ENCODE results near the gene IGFL2. TPM values are rescaled to one million over a fixed set of nuclear protein-coding genes. Genes with fewer than 3 reads are reported as not detected.
"Not testable (repeated sequence)": the region's sequence is repeated elsewhere in the genome, so short reads cannot be mapped to it uniquely, and the experiment has no call there.

The IGFL2 gene
- total RNA-seq, 1 experiment from 2014 or later = not detected

- DNase-seq (ENCODE audit: low read depth) = no peak
Measured at GRCh38 chr19:46142294-46142693, 5.7 kb upstream of the IGFL2 start.

- no peak for DNase-seq (ENCODE audit: low read depth)
Measured at GRCh38 chr19:46144756-46145155, 3.3 kb upstream of the IGFL2 start.

- no peak for DNase-seq (ENCODE audit: low read depth)
Measured at GRCh38 chr19:46147166-46147740, 785 bp upstream of the IGFL2 start.

GRCh38 chr19:46150606-46151005 is 2.6 kb downstream of the IGFL2 start:
- DNase-seq (ENCODE audit: low read depth) = no peak

GRCh38 chr19:46155237-46155636 is 7.2 kb downstream of the IGFL2 start:
- no peak for DNase-seq (ENCODE audit: low read depth)

DNA sequence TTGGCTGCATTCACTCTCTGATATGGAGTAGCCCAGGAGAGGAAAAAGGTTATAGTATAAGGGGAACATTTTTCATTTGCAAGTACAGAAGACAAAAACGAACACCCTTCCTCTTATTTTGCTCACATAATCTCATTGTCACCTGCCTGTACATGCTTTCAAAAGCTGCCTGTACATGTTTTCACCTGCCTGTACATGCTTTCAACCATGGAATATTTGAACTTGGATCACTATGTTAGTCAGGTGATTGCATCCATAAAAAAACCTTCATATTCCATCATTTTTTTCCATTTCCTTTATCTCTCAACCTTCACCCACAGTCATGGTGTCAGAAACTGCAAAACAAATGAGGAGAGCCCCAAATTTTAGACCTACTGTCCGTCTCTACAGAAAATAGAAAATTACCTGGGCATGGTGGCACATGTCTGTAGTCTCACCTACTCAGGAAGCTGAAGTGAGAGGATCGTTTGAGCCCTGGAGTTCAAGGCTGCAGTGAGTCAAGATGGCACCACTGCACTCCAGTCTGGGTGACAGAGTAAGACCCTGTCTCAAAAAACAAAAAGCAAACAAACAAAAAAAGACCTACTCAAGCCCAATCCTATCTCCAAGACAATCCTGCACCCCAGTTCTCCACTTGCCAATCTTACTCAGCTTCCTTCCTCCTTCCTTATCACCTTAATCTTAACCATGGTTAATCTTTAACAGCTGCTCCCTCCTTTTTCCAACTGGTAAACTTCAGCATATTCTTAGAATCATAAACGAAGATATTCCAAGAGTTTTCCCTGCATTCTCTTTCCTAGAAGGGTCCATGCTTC is 11.6 kb downstream of the IGFL2 start:
- DNase-seq (ENCODE audit: low read depth) = no peak

DNA sequence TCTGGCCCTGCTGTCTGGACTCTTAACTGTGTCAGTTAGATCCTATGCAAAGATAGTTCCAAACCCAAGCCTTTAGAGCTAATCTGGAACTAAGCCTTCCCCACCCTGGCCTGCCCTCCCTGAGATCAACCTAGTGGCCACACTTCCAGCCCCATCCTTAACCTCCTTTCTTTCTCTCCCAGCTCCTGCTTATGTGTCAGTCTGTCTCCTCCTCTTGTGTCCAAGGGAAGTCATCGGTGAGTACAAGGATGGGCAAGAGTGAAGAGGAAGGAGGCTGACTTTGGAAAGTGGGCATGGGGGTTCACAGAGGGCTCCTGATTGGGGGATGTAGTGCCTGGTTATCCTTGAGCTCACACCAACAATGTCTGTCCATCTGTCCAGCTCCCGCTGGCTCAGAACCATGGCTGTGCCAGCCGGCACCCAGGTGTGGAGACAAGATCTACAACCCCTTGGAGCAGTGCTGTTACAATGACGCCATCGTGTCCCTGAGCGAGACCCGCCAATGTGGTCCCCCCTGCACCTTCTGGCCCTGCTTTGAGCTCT is 12.3 kb downstream of the IGFL2 start:
- no peak for DNase-seq (ENCODE audit: low read depth)

GRCh38 chr19:46161642-46162257 is 13.7 kb downstream of the IGFL2 start:
- not testable (repeated sequence) for DNase-seq (ENCODE audit: low read depth)

DNA sequence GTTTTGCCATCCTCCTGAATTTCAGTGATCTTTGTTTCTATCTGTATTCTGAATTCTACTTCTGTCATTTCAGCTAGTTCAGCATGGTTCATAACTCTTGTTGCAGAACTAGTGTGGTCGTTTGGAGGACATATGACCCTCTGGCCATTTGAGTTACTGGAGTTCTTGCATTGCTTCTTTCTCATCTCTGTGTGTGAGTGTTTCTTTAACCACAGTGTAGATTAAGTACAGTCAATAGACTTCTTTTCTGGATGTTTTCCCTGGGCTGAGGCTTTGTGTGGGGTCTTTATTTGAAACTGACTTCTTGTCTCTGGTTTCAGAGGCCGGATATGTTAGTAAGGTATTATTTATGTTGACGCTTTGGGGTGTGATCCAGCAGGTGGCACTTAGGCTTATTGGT is 14.7 kb downstream of the IGFL2 start:
- no peak for DNase-seq (ENCODE audit: low read depth)

DNA sequence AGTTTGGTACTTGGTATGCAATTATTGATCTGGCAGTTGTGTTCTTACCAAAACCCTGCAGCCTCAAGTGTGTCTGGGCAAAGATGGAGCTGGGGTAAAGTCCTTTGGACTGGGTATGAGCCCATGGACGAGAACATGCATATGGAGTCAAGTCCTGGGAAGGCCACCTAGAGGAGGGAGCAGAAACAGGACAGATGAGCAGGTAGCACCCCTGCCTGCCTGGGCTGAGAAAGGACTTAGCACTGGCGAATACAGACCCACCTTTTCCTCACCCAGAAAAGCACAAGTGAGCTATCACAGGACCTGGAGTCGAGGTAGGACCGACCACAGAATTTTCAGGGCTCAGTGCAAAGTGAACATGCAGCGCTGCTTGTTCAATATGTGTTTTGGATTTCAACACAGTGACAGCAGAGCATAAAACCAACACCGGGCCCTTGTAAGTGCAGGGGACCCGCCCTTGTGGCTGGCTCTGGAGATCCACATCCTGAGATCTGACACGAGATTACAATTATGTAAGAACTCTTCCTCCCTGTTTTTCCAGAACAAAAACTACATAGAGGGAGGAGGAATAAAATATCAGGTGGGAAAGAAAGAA is 25.9 kb downstream of the IGFL2 start:
- no peak for DNase-seq (ENCODE audit: low read depth)

GRCh38 chr19:46176116-46176860 is 28.2 kb downstream of the IGFL2 start:
- DNase-seq (ENCODE audit: low read depth) = no peak

DNA sequence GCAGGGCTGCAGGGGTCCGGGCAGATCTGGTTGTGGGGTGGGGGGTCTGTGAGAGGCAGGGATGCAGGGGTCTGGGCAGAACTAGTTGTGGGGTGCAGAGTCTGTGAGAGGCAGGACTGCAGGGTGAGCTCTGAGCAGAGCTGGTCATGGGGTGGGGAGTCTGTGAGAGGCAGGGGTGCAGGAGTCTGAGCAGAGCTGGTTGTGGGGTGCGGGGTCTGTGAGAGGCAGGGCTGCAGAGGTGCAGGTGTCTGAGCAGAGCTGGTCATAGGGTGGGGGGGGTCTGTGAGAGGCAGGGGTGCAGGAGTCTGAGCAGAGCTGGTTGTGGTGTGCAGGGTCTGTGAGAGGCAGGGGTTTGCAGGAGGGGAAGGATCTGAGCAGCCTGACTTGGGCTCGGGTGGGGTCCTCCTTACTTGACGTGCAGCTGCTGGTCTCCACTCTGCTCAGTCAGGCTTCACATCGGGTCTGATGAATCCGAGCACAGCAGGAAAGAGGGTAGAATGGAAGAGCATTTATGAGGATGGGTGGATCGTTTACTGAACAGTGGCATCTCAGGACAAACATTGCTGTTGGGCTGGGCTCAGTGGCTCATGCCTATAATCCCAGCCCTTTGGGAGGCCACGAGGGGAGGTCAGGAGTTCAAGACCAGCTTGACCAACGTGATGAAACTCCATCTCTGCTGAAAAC is 31.2 kb downstream of the IGFL2 start:
- DNase-seq (ENCODE audit: low read depth) = no peak

DNA sequence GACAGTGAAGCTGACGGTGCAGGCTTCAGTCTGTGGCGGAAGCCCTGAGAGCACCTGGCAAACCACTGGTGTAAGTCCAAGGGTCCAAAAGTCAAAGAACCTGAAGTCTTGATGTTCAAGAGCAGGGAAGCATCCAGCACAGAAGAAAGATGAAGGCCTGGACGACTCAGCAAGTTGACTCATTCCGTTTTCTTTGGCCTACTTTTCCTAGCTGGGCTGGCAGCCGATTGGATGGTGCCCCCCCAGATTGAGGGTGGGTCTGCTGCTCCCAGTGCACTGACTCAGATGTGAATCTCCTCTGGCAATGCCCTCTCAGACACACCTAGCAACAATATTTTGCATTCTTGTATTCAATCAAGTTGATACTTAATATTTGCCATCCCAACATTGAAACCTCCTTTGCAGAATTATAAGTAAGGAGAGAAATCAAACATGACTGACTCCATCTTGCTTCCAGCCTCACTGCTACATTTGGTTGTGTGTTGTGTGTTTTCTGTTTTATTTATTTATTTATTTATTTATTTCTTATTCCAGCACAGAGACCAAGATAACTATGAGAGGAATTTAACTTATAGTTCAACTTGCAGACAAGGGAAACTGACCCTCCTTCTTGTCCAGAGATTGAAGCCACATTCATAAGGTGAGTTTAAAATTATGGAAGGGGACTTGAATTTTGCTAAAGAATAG is 32.8 kb downstream of the IGFL2 start:
- peak; percentile 75 for DNase-seq (ENCODE audit: low read depth)

DNA sequence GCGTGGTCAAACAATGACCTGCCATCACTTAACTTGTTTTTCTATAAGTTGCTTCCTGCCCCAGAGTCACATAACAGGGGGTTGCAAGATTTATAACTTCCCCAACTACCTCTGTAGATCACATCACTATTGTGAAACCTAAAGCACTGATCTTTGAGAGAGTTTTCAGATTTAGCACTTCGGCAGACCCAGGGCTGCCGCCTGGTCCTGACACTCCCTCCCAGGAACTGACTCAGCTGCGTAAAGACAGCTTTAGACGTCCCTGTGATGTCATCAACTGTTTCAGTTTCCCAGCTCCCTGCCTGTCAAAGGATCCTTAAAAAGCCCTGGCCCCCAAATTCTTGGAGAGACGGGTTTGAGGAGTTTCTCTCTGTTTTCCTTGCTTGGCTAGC is 33.3 kb downstream of the IGFL2 start:
- DNase-seq (ENCODE audit: low read depth) = peak; percentile 45

DNA sequence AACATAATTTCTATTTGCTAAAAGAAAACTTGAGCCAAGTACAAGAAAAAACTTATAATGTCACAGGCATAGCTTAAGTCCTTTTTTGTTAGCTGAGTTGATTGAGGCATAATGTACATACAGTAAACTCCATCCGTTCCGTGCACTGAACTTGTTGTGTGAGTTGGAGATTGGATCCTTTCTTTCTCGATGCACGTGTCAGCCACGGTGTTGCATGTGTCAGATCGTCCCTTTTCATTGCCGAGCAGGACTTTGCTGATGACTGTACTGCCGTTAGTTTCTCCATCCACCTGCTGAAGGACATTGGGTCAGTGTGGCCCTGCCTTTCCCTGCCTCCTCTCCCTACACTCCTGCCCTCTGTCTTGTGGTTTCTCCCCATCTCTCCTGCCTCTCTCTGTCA is 34.4 kb downstream of the IGFL2 start:
- no peak for DNase-seq (ENCODE audit: low read depth)

GRCh38 chr19:46184775-46185710 is 37.0 kb downstream of the IGFL2 start:
- DNase-seq (ENCODE audit: low read depth) = peak; percentile 65

DNA sequence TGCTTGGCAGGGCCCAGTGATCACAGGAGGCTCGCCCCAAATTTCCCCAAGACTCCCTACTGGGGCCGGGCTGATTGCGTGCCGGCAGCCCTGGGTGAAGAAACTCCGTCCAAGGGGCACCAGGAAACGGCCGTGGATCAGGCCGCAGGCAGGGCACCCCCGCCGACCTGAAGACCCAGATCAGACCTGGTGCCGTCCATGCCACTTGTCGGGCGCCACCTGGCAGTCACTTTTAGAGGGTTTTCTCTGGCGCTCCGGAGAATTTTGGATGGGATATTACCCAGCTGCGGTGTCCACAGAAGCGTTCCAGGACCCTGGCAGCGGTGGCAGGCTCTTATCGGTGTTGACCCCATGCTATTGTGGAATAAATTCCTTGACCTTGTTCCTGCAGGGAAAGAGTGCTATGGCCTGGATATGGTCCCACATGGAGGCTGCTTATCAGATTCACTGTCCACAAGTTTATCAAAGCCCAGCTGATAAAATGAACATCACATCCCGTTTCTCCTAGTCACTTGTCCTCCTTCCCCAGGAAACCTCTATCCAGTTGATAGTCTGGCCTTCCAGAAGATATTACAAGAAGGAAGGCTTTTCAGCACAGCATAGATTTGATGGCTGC is 38.2 kb downstream of the IGFL2 start:
- DNase-seq (ENCODE audit: low read depth) = no peak

DNA sequence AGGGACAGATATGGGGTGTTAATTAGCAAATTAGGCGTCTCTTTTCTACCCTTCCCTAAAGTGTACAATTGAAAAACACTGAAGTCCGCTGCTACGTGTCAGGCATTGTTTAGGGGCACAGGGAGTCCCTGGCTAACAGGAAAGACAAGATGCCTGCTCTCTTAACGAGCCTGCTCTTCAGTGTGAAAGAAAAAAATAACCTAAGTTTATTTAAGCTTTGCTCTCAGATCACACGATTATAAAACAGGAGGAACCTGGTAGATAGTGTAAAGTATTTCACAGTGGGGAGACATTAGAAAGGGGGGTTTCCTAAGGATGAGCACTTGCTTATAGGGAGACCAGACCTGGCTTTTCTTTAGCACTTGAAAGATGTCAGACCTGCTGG is 38.7 kb downstream of the IGFL2 start:
- DNase-seq (ENCODE audit: low read depth) = no peak

All from LHCN-M2 (cell line).